ENCODE results near the gene STAM.

DNA sequence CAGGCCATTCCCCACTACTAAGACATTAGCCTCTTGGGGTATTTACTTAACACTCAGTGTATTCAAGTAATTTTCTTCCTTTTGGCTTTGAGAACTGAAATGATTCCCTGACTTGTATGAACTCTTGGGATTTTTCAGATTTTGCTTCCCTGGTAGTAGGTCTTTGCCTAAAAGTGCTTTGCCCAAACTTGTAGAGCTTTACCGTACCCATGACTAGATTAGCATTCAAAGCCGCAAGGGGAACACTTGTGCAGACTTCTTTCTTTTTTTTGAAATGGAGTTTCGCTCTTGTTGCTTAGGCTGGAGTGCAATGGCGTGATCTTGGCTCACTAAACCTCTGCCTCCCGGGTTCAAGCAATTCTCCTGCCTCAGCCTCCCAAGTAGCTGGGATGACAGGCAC is 6.1 kb upstream of the STAM start:
- TF ChIP-seq POLR2A (IDR thresholded peaks at IDR 0.05; ENCODE audit: low read length) = no peak
- no peak for TF ChIP-seq GATA1 (IDR thresholded peaks at IDR 0.05; ENCODE audit: low read depth, low read length)
